Neural progenitor cell (in vitro differentiated cells): ENCODE results near the gene MINDY4. TPM values are rescaled to one million over a fixed set of nuclear protein-coding genes. Genes with fewer than 3 reads are reported as not detected.

Experiments used
- DNase-seq: peaks from one replicate; pipeline ENCODE4 v3.0.0-alpha.2; 2016; ENCODE audit warnings: low spot score
- H2AFZ ChIP-seq: fragments of 200-600 bp; sonication (generic); replicated peaks from 2 replicates; pipeline ENCODE4 v1.6.1; 2016; ENCODE audit warnings: antibody characterized with exemption
- H3F3A ChIP-seq: fragments of 200-600 bp; sonication (generic); 2 replicates; pipeline ENCODE4 v1.6.1; 2016; ENCODE audit warnings: antibody characterized with exemption, low read depth
- H3K27ac ChIP-seq: fragments of 200-600 bp; sonication (generic); 2 replicates; pipeline ENCODE4 v1.5.1; 2016; ENCODE audit warnings: mild to moderate bottlenecking
- H3K27me3 ChIP-seq: fragments of 200-600 bp; sonication (generic); 2 replicates; pipeline ENCODE4 v1.6.1; 2016; ENCODE audit warnings: mild to moderate bottlenecking, moderate library complexity
- H3K36me3 ChIP-seq: fragments of 200-600 bp; sonication (generic); 2 replicates; pipeline ENCODE4 v1.5.1; 2016
- H3K4me1 ChIP-seq: fragments of 200-600 bp; sonication (generic); 2 replicates; pipeline ENCODE4 v1.6.1; 2016; ENCODE audit warnings: mixed run types
- H3K4me2 ChIP-seq: fragments of 200-600 bp; sonication (generic); 2 replicates; pipeline ENCODE4 v1.6.1; 2016
- H3K4me3 ChIP-seq: fragments of 200-600 bp; sonication (generic); 2 replicates; pipeline ENCODE4 v1.5.1; 2016
- H3K79me2 ChIP-seq: fragments of 200-600 bp; sonication (generic); 2 replicates; pipeline ENCODE4 v1.6.1; 2016; ENCODE audit warnings: low read depth
- H3K9ac ChIP-seq: fragments of 200-600 bp; sonication (generic); 2 replicates; pipeline ENCODE4 v1.6.1; 2016
- H3K9me3 ChIP-seq: fragments of 200-600 bp; sonication (generic); 2 replicates; pipeline ENCODE4 v1.5.1; 2016; ENCODE audit warnings: low read depth
- H4K20me1 ChIP-seq: fragments of 200-600 bp; sonication (generic); 2 replicates; pipeline ENCODE4 v1.6.1; 2016; ENCODE audit warnings: low read depth
- H3K27ac Mint-ChIP-seq: 3 replicates; pipeline ENCODE4 v1.8.0; 2021; ENCODE audit warnings: mixed read lengths
- H3K27me3 Mint-ChIP-seq: 2 replicates; pipeline ENCODE4 v1.8.0; 2022; ENCODE audit warnings: low read depth, mild to moderate bottlenecking, inconsistent platforms, moderate library complexity, mixed read lengths; ENCODE audit not compliant: insufficient read depth
- H3K36me3 Mint-ChIP-seq: 3 replicates; pipeline ENCODE4 v1.8.0; 2021; ENCODE audit warnings: mixed read lengths
- H3K4me1 Mint-ChIP-seq: 3 replicates; pipeline ENCODE4 v1.8.0; 2021; ENCODE audit warnings: mixed read lengths
- H3K4me3 Mint-ChIP-seq: 3 replicates; pipeline ENCODE4 v1.8.0; 2021; ENCODE audit warnings: mild to moderate bottlenecking, moderate library complexity, mixed read lengths
- H3K9me3 Mint-ChIP-seq: 3 replicates; pipeline ENCODE4 v1.8.0; 2020; ENCODE audit warnings: mixed read lengths
- EZH2 ChIP-seq: fragments of 200-600 bp; sonication (generic); IDR thresholded peaks from 2 replicates; pipeline ENCODE4 v1.6.1; 2017; ENCODE audit warnings: antibody characterized with exemption, mild to moderate bottlenecking, moderate library complexity
- EZH2phosphoT487 ChIP-seq: fragments of 200-600 bp; sonication (generic); IDR thresholded peaks from 2 replicates; pipeline ENCODE4 v1.6.1; 2017; ENCODE audit warnings: antibody characterized with exemption
- total RNA-seq: library from RNA; depleted of rRNA; stranded (reverse); fragments of >200 nt; gene quantifications from 2 replicates; pipeline ENCODE4 v1.2.3, GENCODE V29; 2015; ENCODE audit warnings: low replicate concordance
- TF ChIP-seq, protein P1 (sequence below): fragments of 200-600 bp; sonication (generic); IDR thresholded peaks from 2 replicates; pipeline ENCODE4 v1.5.1; 2017; ENCODE audit warnings: antibody characterized with exemption, mild to moderate bottlenecking

MINDY4 gene
- total RNA-seq, 1 donor from 2014 or later = 5.9 TPM

DNA sequence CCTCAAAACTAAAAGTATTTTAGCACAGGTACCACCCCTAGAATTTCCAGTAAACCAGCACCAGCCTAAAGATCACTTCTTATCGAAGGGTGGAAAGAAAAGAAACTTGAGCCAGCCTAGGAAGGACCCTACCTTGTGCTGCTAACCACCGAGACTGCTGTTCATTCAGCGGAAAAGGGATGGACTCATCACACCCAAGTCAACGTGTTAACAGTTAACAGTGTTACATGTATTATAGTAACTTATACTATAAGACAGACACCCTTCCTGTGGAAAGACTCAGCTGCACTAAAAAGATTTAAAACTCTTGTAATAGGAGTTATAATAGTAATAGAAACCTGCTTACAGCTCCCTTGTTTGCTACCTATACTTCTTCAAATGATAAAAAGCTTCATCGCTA lies 39.8 kb downstream of the MINDY4 start:
- H3K4me1 ChIP-seq = no peaks in the 10 kb centered on the region
- no peaks in the 10 kb centered on the region for H3K9me3 ChIP-seq
- Mint-ChIP-seq H3K36me3 (peaks cover 11% of the 10 kb centered on the region), H3K4me1 (no peaks in the 10 kb centered on the region), H3K27ac (no peak overlapping the region), H3K4me3 (no peak overlapping the region), H3K27me3 (no peaks in the 10 kb centered on the region), H3K9me3 (no peaks in the 10 kb centered on the region)
- H3K9ac ChIP-seq = no peak overlapping the region
- no peak overlapping the region for H3K4me3 ChIP-seq
- no peak for TF ChIP-seq EZH2
- TF ChIP-seq EZH2phosphoT487 = no peak
- TF ChIP-seq, protein P1, sequence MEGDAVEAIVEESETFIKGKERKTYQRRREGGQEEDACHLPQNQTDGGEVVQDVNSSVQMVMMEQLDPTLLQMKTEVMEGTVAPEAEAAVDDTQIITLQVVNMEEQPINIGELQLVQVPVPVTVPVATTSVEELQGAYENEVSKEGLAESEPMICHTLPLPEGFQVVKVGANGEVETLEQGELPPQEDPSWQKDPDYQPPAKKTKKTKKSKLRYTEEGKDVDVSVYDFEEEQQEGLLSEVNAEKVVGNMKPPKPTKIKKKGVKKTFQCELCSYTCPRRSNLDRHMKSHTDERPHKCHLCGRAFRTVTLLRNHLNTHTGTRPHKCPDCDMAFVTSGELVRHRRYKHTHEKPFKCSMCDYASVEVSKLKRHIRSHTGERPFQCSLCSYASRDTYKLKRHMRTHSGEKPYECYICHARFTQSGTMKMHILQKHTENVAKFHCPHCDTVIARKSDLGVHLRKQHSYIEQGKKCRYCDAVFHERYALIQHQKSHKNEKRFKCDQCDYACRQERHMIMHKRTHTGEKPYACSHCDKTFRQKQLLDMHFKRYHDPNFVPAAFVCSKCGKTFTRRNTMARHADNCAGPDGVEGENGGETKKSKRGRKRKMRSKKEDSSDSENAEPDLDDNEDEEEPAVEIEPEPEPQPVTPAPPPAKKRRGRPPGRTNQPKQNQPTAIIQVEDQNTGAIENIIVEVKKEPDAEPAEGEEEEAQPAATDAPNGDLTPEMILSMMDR = no peak
- no peak overlapping the region for H3K27ac ChIP-seq
- no peaks in the 10 kb centered on the region for H4K20me1 ChIP-seq
- no peak overlapping the region for H3K4me2 ChIP-seq
- no peak for DNase-seq
- H3F3A ChIP-seq = no peaks in the 10 kb centered on the region
- H3K36me3 ChIP-seq = no peaks in the 10 kb centered on the region
- no peaks in the 10 kb centered on the region for H3K79me2 ChIP-seq
- H3K27me3 ChIP-seq = no peaks in the 10 kb centered on the region
- no peak overlapping the region for H2AFZ ChIP-seq

DNA sequence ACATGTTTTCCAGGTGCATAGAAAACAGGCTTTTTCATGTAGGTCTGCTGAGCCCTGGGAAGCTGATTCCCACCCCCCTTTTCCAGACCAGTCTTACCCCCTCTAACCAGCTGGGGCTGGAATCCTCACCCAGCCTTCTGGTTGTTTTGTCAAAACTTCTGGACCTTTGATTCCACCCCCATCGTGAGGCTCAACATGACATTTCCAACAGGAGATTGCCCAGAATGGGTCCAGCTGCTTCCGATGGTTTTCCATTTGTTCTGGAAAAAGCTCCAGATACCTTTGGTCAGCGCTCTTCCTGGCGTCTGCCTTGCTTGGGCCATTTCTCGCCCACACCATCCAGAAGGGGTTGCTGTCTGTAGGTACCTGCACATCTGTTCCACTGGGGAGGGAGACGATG lies 41.5 kb downstream of the MINDY4 start:
- H3F3A ChIP-seq = no peaks in the 10 kb centered on the region
- H3K4me3 Mint-ChIP-seq = no peak overlapping the region
- H4K20me1 ChIP-seq = no peaks in the 10 kb centered on the region
- no peak overlapping the region for H3K4me3 ChIP-seq
- no peak overlapping the region for H3K9ac ChIP-seq
- H3K36me3 ChIP-seq = no peaks in the 10 kb centered on the region
- H3K9me3 Mint-ChIP-seq = no peaks in the 10 kb centered on the region
- H3K27me3 Mint-ChIP-seq = no peaks in the 10 kb centered on the region
- DNase-seq = no peak
- H3K4me2 ChIP-seq = no peak overlapping the region
- no peaks in the 10 kb centered on the region for H3K4me1 Mint-ChIP-seq
- no peaks in the 10 kb centered on the region for H3K27me3 ChIP-seq
- no peaks in the 10 kb centered on the region for H3K4me1 ChIP-seq
- H2AFZ ChIP-seq = no peak overlapping the region
- H3K79me2 ChIP-seq = no peaks in the 10 kb centered on the region
- H3K27ac ChIP-seq = no peak overlapping the region
- H3K36me3 Mint-ChIP-seq = peaks cover 10% of the 10 kb centered on the region
- H3K27ac Mint-ChIP-seq = no peak overlapping the region
- TF ChIP-seq EZH2 (no peak), EZH2phosphoT487 (no peak)
- TF ChIP-seq, protein P1 = no peak
- H3K9me3 ChIP-seq = no peaks in the 10 kb centered on the region

DNA sequence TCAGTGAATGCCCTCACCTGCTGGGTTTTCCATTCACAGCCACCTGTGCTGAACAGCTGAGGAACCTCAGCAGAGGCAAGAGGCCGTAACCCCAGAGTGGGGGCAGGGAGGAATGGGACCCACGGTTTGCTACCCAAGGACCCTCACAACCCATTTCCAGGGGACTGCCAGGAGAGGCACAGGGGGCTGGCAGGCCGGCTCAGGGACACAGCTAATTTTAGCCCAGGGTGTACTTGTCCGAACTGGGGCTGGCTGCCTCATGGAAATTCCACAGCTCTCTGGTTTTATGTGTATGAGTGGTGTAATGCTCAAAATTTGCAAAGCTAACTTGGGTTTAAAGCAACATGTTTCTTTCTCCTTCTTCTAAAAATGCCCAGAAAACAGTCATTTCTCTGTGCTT lies 42.2 kb downstream of the MINDY4 start:
- Histone ChIP-seq H3K9me3 (no peaks in the 10 kb centered on the region), H3K4me1 (no peaks in the 10 kb centered on the region), H3K4me3 (no peak overlapping the region), H3F3A (no peaks in the 10 kb centered on the region), H4K20me1 (no peaks in the 10 kb centered on the region), H3K36me3 (no peaks in the 10 kb centered on the region), H3K9ac (no peak overlapping the region), H3K4me2 (no peak overlapping the region), H3K79me2 (no peaks in the 10 kb centered on the region), H2AFZ (no peak overlapping the region), H3K27me3 (no peaks in the 10 kb centered on the region), H3K27ac (no peak overlapping the region)
- no peak overlapping the region for H3K4me3 Mint-ChIP-seq
- TF ChIP-seq EZH2 = no peak
- TF ChIP-seq, protein P1 = no peak
- no peak for TF ChIP-seq EZH2phosphoT487
- peaks cover 7% of the 10 kb centered on the region for H3K36me3 Mint-ChIP-seq
- DNase-seq = no peak
- no peaks in the 10 kb centered on the region for H3K27me3 Mint-ChIP-seq
- no peaks in the 10 kb centered on the region for H3K9me3 Mint-ChIP-seq
- H3K27ac Mint-ChIP-seq = no peak overlapping the region
- no peaks in the 10 kb centered on the region for H3K4me1 Mint-ChIP-seq
